HG03565 (cell line): ENCODE measurements around the gene DNM1.
"Not testable (repeated sequence)": the region's sequence is repeated elsewhere in the genome, so short reads cannot be mapped to it uniquely, and the experiment has no call there.

Source experiments
- ATAC-seq: cut with Tn5 transposase; IDR thresholded peaks from one replicate; pipeline ENCODE4 v1.9.1; 2021; ENCODE audit warnings: mild to moderate bottlenecking, moderate library complexity; ENCODE audit not compliant: unreplicated experiment

The DNM1 gene

DNA sequence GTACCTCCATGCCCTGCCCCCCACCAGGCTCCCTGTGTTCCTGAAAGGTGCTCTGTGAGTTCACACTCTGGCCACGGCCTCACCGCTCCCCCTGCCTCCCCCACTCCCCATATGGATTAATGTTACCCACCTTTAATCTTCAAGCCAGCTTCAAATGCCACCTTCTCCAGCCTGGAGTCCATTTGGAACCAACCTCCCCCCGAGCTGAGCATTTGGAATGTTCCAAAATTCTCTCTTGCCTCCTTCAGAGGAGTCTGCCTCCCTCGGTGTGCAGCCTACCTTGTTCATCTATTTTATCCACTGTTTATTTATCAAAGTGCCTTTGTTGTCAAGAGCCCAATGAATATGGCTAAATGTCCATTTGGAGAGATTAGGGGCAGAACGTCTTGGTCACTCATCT, 68.3 kb downstream of the DNM1 start:
- ATAC-seq = no peak

DNA sequence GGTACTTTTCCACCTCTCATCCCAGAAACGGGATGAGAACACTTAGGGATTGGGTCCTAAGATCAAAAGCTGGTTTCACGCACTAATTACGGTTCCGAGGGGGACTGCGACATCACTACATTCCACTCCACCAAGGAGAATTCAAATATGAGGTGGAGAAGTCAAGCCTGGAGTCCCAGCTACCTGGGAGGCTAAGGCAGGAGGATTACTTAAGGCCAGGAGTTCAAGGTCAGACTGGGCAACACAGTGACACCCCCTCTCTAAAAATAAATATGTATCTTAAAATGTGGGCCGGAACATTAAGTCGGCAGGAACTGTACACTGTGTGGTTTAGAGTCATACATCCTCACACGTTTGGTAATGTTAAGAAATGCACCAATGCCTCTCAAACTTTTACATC, 71.1 kb downstream of the DNM1 start:
- no peak for ATAC-seq

DNA sequence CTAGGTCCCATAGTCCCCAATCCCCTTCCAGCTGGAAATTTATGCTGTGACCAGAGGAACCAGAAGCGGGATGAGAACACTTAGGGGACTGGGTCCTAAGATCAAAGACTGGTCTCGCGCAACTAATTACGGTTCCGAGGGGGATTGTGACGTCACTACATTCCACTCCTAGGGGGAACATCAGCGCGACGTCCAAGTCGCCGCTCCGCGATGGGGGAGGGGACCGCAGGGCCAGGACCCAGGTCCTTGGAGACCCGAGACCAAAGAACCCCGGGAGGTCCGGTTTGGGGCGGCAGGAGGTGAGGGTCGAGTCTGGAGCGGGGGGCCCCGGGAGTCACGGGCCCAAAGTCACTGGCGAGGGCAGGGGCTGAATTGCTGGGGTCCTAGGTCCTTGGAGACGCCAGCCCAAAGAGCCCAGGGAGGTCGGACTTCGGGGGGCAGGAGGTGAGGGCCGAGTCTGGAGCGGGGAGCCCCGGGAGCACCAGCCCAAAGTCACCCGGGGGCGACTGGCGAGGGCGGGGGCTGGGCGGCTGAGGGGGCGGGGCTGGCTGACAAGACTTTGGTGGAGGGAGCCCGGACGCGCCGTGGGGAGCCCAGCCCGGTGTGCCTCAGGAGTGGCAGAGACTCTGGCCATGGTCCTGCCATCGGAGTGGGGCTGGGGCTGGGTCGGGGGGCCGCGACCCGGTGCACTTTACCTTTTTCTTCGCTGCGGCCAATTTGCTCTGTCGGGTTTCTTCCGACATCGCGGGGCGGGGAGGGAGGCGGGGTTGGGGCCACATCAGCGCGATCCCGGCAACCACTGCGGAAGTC, 72.2 kb downstream of the DNM1 start, which contains the start of gene GOLGA2:
Gene GOLGA2, minus strand, starts transcription at position 810 of the 810 bp plus-strand sequence. Its CDS starts 31 bp downstream, at position 779.
- ATAC-seq = peak; percentile 16

DNA sequence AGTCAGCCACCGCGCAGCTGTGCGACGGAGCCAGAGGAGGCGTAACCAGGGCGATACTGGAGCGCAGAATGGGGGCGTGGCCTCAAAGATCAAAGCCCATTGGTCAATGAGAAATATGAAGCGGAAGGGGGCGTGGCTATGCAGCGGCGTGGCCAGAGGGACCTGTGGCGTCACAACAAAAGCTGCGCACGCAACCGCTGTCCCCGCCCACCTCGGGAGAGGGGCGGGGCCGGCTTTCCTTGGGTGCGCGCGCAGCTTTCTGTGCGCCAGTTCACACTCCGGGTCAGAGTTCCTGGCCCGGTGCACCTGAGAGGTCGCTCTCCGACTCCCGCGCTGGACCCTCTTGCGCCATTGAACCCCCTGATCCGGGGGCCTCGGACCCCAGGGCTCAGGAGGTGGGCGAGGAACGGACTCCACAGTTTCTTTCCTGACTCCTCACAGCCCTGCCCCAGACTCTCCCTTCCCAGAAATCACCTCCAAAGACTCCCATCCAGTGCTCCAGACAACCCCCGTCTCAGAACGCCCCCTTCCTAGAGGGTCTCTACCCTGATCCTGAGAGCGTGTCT, 72.9 kb downstream of the DNM1 start, which contains the start of gene SWI5:
Gene SWI5, plus strand, starts transcription at position 269 of the 566 bp plus-strand sequence.
- peak; percentile 92 for ATAC-seq

DNA sequence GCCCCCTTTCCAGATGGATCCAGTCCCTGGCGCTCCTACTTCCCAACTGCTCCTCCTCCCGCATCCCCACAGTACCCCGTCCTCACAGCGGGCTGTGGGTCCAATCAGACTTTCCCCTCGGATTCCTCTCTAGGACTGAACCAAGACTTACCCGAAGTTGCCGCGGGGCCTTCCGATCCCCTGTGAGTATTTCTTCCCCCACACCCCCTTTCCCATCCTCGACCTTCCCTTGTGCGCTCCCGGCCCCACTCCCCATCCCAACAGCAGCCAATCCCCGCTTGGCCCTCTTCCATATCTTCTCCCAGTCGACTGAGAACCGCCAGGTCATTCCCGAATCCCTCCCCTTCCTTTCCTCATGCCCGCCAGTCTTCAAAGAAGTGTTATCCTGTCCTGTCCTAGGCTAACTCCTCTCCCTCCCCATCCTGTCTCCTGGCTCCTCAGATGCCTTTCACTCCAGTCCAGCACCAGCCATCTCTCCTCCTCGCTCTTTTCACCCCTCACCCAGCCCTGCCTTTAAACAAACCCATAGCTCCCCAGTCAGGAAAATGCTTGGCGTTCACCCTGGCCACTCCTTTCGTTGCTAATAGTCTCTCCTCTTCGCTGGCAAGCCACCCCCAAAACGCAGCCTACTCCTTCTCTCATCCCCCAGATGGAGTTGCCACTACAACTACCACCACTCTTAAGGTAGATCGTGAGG, 73.5 kb downstream of the DNM1 start:
- no peak for ATAC-seq

DNA sequence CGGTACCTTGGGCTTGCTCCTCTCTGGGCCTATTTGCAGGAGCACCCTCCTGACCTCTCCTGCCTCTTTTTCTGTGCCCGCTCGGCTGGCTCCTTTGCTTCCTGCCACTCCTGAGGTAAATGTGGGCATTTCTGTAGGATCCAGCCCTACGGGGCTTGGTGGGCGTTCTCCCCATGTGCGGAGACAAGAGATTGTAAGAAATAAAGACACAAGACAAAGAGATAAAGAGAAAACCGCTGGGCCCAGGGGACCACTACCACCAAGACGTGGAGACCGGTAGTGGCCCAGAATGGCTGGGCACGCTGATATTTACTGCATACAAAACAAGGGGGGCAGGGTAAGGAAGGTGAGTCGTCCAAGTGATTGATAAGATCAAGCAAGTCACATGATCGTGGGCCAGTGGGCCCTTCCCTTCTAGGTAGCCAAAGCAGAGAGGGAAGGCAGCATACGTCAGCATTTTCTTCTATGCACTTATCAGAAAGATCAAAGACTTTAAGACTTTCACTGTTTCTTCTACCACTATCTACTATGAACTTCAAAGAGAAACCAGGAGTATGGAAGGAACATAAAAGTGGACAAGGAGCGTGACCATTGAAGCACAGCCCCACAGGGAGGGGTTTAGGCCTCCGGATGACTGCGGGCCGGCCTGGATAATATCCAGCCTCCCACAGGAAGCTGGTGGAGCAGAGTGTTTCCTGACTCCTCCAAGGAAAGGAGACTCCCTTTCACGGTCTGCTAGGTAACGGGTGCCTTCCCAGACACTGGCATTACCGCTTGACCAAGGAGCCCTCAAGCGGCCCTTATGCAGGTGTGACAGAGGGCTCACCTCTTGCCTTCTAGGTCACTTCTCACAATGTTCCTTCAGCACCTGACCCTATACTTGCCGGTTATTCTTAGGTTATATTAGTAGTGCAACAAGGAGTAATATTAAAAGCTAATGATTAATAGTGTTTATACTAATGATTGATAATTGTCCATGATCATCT, 76.2 kb downstream of the DNM1 start:
- ATAC-seq = not testable (repeated sequence)

DNA sequence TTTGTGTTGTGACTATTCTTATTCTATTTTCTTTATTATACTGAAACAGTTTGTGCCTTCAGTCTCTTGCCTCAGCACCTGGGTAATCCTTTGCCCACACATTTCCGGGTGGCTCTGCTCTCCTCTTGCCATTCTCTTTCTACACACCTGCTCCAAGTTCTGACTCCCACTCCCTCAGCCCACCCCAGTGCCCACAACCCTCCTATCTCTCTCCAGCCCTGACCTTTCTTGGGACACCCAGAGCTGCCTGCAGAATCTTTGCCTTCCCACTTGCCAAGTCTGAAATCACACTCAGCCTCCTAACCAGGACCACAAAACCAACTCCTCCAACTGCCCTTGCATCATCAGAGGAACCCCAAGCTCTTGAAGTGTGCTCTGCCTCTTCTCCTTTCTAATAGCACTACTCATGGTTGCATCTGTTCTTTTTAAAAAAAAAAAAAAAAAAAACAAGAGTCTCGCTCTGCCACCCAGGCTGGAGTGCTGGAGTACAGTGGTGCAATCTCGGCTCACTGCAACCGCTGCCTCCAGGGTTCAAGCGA, 77.0 kb downstream of the DNM1 start:
- ATAC-seq = no peak

DNA sequence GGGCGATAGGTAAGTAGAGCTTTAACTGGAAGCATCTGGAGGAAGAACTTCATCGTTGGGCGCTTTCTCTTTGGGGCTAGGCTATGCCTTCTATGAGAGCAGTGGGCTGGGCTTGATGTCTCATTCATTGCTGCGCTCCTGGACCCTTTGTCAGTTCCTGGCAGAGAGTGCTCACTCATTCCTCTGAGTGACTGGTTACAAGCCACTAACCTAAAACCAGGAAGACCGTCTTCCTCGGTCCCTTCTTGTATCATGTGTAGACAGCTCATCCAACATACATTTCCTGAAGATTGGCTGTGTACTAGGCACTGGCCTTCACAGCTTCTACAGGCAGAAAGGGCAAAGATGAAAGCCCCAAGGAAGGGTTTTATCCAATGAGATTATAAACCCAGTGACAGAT, 79.3 kb downstream of the DNM1 start:
- ATAC-seq = no peak

DNA sequence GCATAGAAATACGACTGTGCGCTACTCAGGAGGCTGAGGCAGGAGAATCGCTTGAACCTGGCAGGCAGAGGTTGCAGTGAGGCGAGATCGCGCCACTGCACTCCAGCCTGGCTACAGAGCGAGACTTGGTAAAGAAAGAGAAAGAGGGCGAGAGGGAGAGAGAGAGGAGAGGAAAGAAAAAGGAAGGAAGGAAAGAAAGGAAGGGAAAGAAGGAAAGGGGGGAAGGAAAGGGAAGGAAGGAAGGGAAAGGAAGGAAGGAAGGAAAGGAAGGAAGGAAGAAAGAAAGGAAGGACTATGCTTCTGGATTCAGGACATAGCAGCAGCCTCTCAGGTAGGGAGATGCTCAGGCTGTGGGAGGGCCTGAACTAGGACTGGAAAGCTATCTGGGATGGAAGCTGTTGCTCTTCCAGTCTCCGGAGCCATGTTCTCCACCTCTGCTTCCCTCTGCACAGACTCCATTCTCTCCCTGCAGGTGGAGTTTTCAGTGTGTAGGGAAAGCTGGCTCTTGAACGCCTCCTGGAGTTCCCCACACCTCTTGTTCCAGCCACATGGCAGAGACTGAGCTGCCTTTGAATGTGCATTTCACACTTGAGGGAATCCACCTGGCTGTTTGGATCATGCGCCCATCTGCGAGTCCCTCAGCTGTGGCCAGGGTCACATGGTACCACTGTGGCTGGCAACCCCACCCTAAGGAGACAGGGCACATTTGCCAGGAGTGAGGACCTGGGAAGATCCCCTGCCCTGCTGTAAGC, 82.0 kb downstream of the DNM1 start:
- no peak for ATAC-seq

DNA sequence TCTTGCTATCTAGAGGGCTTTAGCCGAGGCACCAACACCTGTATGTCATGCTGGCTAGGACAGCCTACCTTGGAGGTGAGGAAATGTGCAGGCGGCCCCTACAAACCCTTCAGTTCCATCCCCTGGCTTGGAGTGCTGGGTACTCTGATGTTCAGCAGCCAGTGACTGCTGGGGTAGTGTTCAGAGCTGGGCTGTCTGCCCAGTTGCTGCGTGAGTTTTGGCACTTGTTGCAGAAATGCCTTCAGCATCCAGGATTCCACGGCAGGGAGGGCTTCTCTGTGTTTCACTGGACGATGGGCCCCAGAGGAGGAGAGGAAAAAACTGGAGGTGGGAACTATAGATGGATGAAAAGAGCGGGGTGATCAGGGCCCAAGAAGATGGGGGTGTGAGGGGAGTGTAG, 83.3 kb downstream of the DNM1 start:
- ATAC-seq = no peak

DNA sequence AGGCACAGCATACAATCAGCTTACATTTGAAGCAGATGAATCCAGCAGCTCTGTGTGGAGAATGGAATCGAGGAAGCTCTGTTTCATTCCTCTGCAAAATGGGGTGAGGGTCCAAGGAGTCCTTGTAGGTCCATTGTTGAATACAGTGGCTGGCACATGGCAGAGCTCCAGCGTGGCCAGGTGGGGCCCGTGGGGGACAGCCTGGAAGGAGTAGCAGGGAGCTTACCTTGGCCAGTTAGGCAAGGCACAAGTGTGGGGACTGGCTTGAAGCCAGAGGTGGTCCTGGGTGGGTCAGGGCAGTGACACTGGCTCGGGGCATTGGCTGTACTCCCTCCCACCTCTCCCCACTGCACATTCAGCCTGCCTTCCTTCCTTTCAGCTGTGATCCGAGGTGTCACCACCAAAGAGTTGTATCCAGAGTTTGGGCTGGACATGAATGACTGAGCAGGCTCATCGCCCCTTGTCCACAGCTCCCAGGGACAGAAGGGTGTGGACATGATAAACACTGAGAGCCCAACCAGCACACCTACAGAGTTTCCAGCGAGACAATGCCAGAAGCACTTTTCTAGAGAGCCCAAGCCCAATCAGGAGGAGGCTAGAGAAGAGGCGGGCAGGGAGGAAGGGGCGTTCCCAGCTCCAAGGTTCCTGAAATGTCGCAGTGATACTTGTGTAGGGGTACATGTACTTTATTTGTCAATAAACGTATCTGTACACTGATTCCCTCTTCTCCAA, 85.3 kb downstream of the DNM1 start:
- no peak for ATAC-seq

DNA sequence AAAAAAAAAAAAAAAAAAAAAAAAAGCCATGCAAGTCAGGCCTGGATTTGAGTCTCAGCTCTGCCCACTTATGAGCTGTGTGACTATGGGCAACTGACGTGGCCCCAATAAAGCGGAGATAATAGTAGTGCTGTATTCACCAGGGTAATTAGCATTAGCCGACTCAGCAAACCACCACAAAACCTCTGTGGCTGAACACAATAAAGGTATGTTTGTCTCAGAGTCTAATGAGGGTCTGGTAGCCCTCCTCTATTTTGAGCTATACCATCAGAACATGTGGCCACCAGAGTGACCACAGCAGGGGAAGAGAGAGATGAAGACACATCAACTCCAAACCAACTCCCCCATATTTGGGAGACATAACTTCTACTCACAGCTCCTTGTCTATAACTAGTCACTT, 88.8 kb downstream of the DNM1 start:
- ATAC-seq = no peak

DNA sequence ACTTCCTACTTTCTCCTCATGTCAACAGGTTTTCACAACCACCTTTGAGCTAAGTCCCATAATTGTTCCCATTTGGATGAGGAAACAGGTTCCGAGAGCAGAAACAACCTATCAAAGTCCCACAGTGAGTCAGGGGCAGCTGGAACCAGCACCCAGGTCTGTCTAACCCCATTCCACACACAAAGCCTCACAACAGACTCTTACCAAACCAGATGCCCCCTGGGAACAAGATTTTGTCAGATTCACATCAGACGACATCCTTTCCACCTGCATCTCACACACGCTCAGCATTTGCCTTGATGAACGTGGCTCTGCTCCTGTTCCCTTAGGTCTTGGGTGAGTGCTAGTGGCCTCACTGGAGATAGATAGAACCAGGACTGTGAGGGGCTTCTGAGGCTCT, 89.9 kb downstream of the DNM1 start:
- no peak for ATAC-seq

DNA sequence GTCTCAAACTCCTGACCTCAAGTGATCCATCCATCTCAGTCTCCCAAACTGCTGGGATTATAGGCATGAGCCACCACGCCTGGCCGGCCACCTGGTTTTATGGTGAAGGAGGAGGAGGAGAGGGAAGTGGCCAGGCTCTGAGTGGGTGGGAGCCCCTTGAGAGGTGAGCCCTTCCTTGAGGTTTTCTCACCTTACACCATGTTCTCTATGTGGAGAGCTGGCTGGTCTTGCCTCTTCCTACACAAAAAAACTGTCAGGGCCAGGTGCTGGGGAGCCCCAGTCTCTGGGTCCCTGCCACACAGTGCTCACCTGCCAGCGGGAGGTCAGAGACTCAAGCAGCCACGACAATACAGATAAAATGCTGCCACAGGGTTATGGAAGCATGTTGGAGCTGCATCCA, 91.0 kb downstream of the DNM1 start:
- ATAC-seq = no peak

DNA sequence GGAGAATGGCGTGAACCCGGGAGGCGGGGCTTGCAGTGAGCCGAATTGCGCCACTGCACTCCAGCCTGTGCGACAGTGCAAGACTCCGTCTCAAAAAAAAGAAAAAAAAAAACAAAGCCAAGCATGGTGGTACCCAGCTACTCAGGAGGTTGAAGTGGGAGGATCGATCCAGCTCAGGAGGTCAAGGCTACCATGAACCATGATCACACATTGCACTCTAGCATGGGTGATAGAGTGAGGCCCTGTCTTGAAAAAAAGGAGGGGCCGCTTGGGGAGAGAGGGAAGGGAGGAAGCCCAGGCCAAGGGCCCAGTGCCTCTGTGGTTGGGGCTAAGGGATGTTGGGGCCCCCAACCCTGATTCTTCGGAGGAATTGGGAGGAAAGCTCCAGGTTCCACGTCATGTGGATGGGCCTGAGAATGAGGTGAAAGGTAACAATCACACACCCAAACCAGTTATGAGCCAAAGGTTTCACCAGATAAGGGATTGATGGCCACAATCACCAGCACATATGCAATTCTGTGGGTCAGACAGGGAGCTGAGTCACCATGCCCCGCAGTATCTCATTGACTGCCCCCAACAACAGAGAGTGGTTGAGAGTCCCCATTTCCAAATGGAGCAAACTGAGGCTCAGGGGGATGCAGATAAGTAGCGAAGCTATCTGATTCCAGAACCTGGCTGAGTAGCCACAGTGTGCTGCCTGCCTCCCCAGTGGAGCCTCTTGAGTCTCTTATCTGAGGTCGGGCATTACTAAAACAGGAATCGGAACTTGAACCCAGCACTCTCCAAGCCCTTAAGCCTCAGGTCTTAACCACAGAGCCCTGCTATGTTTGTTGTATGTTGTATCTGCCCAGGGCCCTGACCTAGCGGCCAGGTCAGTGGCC, 93.4 kb downstream of the DNM1 start:
- no peak for ATAC-seq

DNA sequence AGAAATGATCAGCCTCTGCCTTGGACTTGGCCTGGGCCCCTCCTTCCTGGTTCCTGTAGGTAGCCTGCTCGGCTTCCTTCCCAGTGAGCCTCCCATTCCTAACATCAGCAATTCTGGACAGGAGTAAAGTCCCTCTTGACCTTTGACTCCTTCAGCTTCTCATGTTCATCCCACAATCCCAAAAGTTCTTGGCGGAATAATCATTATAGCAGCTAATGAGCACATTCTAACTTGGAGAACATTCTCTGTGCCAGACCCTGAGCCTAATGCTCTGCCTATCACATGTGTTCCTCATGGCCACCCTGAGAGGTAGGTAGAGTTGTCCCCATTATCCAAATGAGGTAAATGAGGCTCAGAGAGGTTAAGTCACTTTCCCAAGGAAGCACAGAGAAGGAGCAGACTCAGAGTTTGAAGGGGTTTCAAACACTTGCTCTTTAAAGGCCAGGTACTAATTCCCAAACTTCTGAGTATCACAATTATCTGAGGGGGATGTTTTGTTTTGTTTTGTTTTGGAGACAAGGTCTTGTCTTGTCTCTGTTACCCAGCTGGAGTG, 94.1 kb downstream of the DNM1 start:
- ATAC-seq = no peak

DNA sequence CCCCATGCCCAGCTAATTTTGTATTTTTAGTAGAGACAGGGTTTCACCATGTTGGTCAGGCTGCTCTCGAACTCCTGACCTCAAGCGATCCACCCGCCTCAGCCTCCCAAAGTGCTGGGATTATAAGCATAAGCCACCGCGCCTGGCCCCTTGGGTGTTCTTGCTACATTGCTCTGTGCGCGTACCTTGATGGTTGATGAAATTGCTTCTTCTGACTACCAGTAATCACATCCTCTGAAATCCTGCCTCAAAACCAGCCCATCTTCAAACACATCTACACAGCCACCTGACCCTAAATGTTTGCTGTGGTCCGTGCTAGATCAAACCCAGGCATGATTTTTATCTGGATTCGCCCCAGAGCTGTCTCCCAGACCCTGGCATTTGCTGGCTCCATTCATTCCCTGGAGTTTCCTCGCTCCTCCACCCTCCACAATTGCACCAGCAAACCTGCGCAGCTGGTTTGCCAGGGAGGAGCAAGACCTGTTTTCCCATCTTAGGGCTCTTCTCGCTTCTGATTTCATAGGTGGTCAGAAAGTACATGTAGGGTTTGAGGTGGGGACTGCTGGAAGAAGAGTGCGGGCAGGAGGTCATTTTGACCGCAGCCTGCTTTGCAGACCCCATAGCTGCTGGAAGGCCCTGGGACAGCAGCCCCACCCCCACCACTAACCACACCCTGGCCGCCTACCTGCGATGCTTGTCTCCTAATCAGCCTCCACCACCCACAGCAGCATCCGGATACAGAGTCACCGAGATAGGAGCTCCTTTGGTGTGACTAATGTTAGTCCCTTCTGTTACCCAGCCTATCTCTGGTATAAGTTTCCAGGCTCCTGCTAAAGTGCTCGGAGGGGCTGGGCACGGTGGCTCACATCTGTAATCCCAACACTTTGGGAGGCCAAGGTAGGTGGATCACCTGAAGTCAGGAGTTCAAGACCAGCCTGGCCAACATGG, 95.6 kb downstream of the DNM1 start:
- ATAC-seq = no peak
